AG04450 (cell line): ENCODE results near the gene PNPLA3. TPM values are rescaled to one million over a fixed set of nuclear protein-coding genes. Genes with fewer than 3 reads are reported as not detected.

Experiments
- CTCF ChIA-PET: fragments of 300-600, 350-600 bp; formaldehyde crosslinking; extraction: SDS; loops from one replicate; lab custom pipeline; 2022; ENCODE audit warnings: antibody characterized with exemption, inconsistent platforms; lab: Charles Lee
- POLR2A ChIA-PET: fragments of 350-600 bp; formaldehyde crosslinking; extraction: SDS; loops from one replicate; lab custom pipeline; 2021; ENCODE audit warnings: antibody characterized with exemption, inconsistent platforms; lab: Yijun Ruan, JAX
- DNase-seq: peaks from one replicate; pipeline ENCODE4 v3.0.0-alpha.2; 2011; ENCODE audit warnings: low read depth, low spot score
- H3K27ac ChIP-seq: one replicate; pipeline ENCODE4 v1.5.1; 2012; ENCODE audit warnings: low read depth, low read length, control low read depth
- H3K27me3 ChIP-seq: one replicate; pipeline ENCODE4 v1.6.0; 2012; ENCODE audit warnings: low read length; ENCODE audit not compliant: control insufficient read depth, insufficient read depth
- H3K4me3 ChIP-seq: 2 replicates; pipeline ENCODE4 v1.5.1; 2011; ENCODE audit warnings: mild to moderate bottlenecking, low read depth, low read length, control low read depth
- H3K9me3 ChIP-seq: 2 replicates; pipeline ENCODE4 v1.5.1; 2012; ENCODE audit warnings: low read length; ENCODE audit not compliant: control insufficient read depth, insufficient read depth
- polyA plus RNA-seq: library from polyadenylated mRNA; depleted of rRNA; stranded (reverse); fragments of >200 nt; gene quantifications from 2 replicates; pipeline ENCODE4 v1.2.3, GENCODE V29; 2011
- TF ChIP-seq, protein P1 (sequence below): IDR thresholded peaks from 2 replicates; pipeline ENCODE4 v1.5.1; 2011; ENCODE audit warnings: low read depth, low read length, control low read depth, inconsistent platforms

The PNPLA3 gene
- polyA plus RNA-seq, 1 experiment = 3.9 TPM

DNA sequence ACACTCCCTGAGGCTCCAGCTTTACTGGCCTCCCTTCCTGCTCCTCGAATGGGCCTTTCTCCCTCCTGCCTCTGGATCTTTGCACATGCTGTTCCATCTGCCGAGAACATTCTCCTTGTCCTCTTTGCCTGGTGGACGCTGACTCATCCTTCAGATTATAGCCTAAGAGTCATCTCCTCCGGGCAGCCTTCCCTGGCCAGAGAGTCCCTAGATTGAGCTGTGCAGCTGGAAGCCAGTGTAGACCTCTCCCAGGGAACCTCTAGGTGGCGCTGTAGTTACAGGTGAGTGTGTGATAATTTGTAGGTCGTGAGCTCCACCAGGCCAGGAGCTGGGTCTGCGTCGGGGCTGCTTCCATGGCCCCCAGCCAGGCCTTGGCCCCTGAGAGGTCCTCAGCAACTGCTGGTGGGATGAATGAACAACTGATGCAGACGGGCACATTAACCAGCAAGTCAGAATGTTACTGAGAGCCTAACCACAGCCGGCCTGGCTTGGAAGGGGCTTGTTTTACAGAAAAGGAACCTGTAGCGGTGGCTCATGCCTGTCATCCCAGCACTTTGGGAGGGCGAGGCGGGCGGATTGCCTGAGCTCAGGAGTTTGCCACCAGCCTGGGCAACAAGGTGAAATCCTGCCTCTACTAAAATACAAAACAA is 40.5 kb upstream of the PNPLA3 start:
- H3K4me3 ChIP-seq = no peak overlapping the region
- TF ChIP-seq, protein P1, sequence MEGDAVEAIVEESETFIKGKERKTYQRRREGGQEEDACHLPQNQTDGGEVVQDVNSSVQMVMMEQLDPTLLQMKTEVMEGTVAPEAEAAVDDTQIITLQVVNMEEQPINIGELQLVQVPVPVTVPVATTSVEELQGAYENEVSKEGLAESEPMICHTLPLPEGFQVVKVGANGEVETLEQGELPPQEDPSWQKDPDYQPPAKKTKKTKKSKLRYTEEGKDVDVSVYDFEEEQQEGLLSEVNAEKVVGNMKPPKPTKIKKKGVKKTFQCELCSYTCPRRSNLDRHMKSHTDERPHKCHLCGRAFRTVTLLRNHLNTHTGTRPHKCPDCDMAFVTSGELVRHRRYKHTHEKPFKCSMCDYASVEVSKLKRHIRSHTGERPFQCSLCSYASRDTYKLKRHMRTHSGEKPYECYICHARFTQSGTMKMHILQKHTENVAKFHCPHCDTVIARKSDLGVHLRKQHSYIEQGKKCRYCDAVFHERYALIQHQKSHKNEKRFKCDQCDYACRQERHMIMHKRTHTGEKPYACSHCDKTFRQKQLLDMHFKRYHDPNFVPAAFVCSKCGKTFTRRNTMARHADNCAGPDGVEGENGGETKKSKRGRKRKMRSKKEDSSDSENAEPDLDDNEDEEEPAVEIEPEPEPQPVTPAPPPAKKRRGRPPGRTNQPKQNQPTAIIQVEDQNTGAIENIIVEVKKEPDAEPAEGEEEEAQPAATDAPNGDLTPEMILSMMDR = peak; percentile 52
- no peak overlapping the region for H3K27ac ChIP-seq
- CTCF ChIA-PET = interaction anchor here (0.6 to 3.0 kb wide), 8 partner anchors 14 to 594 kb away, joined by 3 to 20 read pairs (median 4); no protein-coding TSS in a partner anchor
- peaks cover 11% of the 10 kb centered on the region for H3K27me3 ChIP-seq
- no peak for DNase-seq
- H3K9me3 ChIP-seq = peaks cover 6% of the 10 kb centered on the region
- POLR2A ChIA-PET = interaction anchor here (0.6 kb wide), 1 partner anchor 435 kb away, joined by 3 read pairs; no protein-coding TSS in a partner anchor

DNA sequence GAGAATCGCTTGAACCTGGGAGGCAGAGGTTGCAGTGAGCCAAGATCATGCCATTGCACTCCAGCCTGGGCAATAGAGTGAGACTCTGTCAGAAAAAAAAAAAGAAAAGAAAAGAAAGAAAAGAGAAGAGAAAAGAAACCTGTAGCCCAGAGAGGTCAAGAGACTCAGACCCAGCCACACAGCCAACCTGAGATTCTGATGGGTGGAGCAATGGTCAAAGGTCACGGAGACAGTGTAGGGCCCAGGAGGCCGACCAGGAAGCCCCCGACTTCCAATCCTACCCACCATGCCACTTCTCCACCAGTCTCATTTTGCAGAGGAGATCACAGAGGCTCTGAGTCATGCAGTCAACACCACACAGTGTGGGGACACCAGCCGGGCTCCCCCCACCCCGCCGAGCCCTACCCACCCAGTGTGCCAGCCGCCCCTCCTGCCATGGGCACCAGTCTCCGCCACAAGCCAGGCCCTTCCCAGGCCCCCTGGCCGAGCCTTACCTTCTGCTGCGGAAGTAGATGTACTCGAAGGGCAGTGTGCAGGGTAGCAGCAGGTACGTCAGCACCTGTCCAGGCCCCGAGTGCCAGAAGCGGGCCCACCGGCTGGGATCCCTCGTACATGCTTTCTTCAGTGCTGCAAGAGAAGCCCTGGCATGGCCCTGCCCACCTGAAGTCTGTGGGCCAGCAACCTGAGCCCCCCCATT is 39.7 kb upstream of the PNPLA3 start:
- no peak for DNase-seq
- H3K9me3 ChIP-seq = peaks cover 6% of the 10 kb centered on the region
- peaks cover 12% of the 10 kb centered on the region for H3K27me3 ChIP-seq
- ChIA-PET POLR2A (no interaction called here), CTCF (interaction anchor here (0.7 to 3.0 kb wide), 10 partner anchors 13 to 496 kb away, joined by 3 to 20 read pairs (median 7); no protein-coding TSS in a partner anchor)
- H3K4me3 ChIP-seq = no peak overlapping the region
- TF ChIP-seq, protein P1 = no peak
- H3K27ac ChIP-seq = no peak overlapping the region

DNA sequence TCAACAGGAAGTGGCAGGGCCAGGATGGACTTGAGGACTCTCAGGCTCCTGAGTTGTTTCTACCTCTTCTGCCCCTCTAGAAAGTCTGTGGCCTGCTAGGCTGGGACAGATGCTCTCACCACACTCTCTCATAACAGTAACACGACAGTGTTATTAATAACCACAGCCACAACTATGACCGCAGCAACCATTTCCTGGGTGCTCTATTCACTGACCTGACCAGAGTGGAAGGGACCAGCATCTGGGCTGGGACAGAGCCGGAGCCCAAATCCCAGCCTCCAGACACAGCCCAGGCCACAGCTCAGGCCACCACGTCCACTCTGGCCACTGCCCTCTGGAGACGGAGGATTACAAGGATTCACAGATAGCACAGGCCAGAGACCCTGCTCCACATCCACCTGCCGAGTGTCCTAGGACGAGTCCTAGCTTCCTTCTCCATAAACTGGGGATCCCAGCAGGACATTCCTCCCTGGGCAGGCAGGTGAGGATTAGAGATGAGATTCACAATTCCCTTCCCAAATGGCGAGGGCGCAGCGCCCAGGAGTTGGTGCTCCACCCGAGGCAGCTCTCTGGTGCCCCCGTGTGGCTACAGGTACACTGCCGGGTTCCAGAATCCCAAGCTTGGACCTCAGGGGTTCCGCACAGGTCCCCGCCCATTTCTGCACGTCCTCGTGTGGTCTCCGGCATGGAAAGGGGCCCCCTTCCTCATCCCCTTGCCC is 38.8 kb upstream of the PNPLA3 start:
- DNase-seq = no peak
- Histone ChIP-seq H3K9me3 (peaks cover 6% of the 10 kb centered on the region), H3K27me3 (peaks cover 15% of the 10 kb centered on the region), H3K4me3 (no peak overlapping the region), H3K27ac (no peak overlapping the region)
- ChIA-PET POLR2A (no interaction called here), CTCF (interaction anchor here (0.7 to 3.0 kb wide), 16 partner anchors 8 to 499 kb away, joined by 3 to 20 read pairs (median 5); partner anchors contain the start of gene PNPLA3)
- TF ChIP-seq, protein P1 = peak; percentile 88

DNA sequence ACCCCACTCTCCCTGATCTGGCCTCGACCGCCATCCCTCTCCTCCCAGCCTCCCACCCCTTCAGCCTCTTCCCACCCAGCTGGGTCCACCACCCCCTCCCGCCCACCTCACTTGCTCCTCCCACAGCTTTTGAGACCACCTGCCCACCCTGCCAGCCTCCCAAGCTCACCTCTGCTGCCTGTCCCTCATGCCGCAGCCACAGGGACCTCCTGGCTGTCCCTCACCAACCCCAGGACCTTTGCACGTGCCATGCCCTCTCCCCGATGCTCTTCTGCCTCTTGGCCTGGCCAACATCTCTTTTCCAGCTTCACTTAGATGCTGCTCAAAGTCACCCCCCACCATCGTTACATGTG is 38.3 kb upstream of the PNPLA3 start:
- ChIA-PET POLR2A (no interaction called here), CTCF (interaction anchor here (0.8 to 3.0 kb wide), 14 partner anchors 9 to 500 kb away, joined by 3 to 20 read pairs (median 5); partner anchors contain the start of gene PNPLA3)
- no peak overlapping the region for H3K4me3 ChIP-seq
- no peak for DNase-seq
- H3K27ac ChIP-seq = no peak overlapping the region
- peaks cover 15% of the 10 kb centered on the region for H3K27me3 ChIP-seq
- TF ChIP-seq, protein P1 = no peak
- peaks cover 6% of the 10 kb centered on the region for H3K9me3 ChIP-seq
